ENCODE data around the gene NPLOC4.

DNA sequence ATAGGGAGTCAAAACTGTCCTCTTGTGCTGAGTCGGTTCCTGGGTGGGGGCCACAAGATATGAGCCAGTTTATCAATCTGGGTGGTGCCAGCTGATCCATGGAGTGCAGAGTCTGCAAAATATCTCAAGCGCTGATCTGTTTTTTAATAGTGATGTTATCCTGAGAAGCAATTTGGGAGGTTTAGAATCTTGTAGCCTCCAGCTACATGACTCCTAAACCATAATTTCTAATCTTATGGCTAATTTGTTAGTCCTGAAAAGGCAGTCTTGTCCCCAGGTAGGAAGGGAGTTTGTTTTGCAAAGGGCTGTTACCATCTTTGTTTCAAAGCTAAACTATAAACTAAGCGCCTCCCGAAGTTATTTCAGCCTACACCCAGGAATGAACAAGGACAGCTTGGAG lies 1.8 kb upstream of the NPLOC4 start:
- TF ChIP-seq FOXP2 (optimal IDR thresholded peaks at IDR 0.05; ENCODE audit: borderline replicate concordance, extremely low read depth, extremely low read length, insufficient read depth) (no peak), TAF1 (IDR thresholded peaks at IDR 0.05; ENCODE audit: borderline replicate concordance, insufficient read depth, low read length) (no peak), POLR2AphosphoS5 (IDR thresholded peaks at IDR 0.05; ENCODE audit: low read depth, low read length) (no peak)
